ENCODE results near the gene KCNK16. TPM values are rescaled to one million over a fixed set of nuclear protein-coding genes. Genes with fewer than 3 reads are reported as not detected.

Gene KCNK16
- total RNA-seq, 4 donors from 2014 or later, result not detected

- no peak overlapping the region for H3K4me3 ChIP-seq
- H3K36me3 ChIP-seq, result no peaks in the 10 kb centered on the region
- no peaks in the 10 kb centered on the region for H3K27me3 ChIP-seq
- H3K9me3 ChIP-seq, result no peaks in the 10 kb centered on the region
- H3K4me1 ChIP-seq, result no peaks in the 10 kb centered on the region
- TF ChIP-seq CTCF (IDR thresholded peaks at IDR 0.05) (no peak), POLR2A (IDR thresholded peaks at IDR 0.05) (no peak)
- no peak for DNase-seq
- no peak overlapping the region for H3K27ac ChIP-seq
Observed at GRCh38 chr6:39365281-39366074, 43.0 kb upstream of the KCNK16 start.

- no peak overlapping the region for H3K4me3 ChIP-seq
- TF ChIP-seq POLR2A (IDR thresholded peaks at IDR 0.05) (no peak), CTCF (IDR thresholded peaks at IDR 0.05) (no peak)
- no peak for DNase-seq
- H3K36me3 ChIP-seq, result no peaks in the 10 kb centered on the region
- no peak overlapping the region for H3K27ac ChIP-seq
- no peaks in the 10 kb centered on the region for H3K27me3 ChIP-seq
- no peaks in the 10 kb centered on the region for H3K4me1 ChIP-seq
- no peaks in the 10 kb centered on the region for H3K9me3 ChIP-seq
Observed at GRCh38 chr6:39363280-39363679, 40.8 kb upstream of the KCNK16 start.

- no peaks in the 10 kb centered on the region for H3K9me3 ChIP-seq
- H3K4me1 ChIP-seq, result no peaks in the 10 kb centered on the region
- TF ChIP-seq POLR2A (IDR thresholded peaks at IDR 0.05) (no peak), CTCF (IDR thresholded peaks at IDR 0.05) (no peak)
- H3K4me3 ChIP-seq, result no peak overlapping the region
- no peak for DNase-seq
- no peaks in the 10 kb centered on the region for H3K27me3 ChIP-seq
- H3K36me3 ChIP-seq, result no peaks in the 10 kb centered on the region
- no peak overlapping the region for H3K27ac ChIP-seq
Observed at GRCh38 chr6:39362487-39362865, 40.0 kb upstream of the KCNK16 start.

- TF ChIP-seq POLR2A (IDR thresholded peaks at IDR 0.05), result no peak
- TF ChIP-seq CTCF (IDR thresholded peaks at IDR 0.05), result peak in 5 of 6 experiments; percentile 13 to 77 (median 68)
- peak; percentile 29 to 75 (median 71) for DNase-seq
- Histone ChIP-seq H3K36me3 (no peaks in the 10 kb centered on the region), H3K27me3 (no peaks in the 10 kb centered on the region), H3K9me3 (no peaks in the 10 kb centered on the region), H3K4me3 (no peak overlapping the region), H3K27ac (no peak overlapping the region), H3K4me1 (no peaks in the 10 kb centered on the region)
Observed at GRCh38 chr6:39361657-39362486, 39.4 kb upstream of the KCNK16 start.

- H3K27me3 ChIP-seq, result no peaks in the 10 kb centered on the region
- H3K36me3 ChIP-seq, result no peaks in the 10 kb centered on the region
- TF ChIP-seq CTCF (IDR thresholded peaks at IDR 0.05) (no peak), POLR2A (IDR thresholded peaks at IDR 0.05) (no peak)
- no peak overlapping the region for H3K4me3 ChIP-seq
- H3K4me1 ChIP-seq, result no peaks in the 10 kb centered on the region
- no peaks in the 10 kb centered on the region for H3K9me3 ChIP-seq
- no peak overlapping the region for H3K27ac ChIP-seq
- DNase-seq, result no peak
Observed at GRCh38 chr6:39360378-39360777, 37.9 kb upstream of the KCNK16 start.
